ENCODE results near the gene ITGB8. TPM values are rescaled to one million over a fixed set of nuclear protein-coding genes. Genes with fewer than 3 reads are reported as not detected.

The ITGB8 gene
- total and polyA plus RNA-seq, 12 donors = 0.46 to 10.7 (median 2.5) TPM

- Histone ChIP-seq H3K9me3 (no peaks in the 10 kb centered on the region), H3K36me3 (no peaks in the 10 kb centered on the region), H3K27ac (no peak overlapping the region), H3K27me3 (no peaks in the 10 kb centered on the region), H3K4me3 (no peak overlapping the region), H3K4me1 (no peaks in the 10 kb centered on the region)
- ATAC-seq (no peak), DNase-seq (no peak)
- TF ChIP-seq CTCF (IDR thresholded peaks at IDR 0.05) = no peak
- WGBS, 2 donors = 82 to 87% methylated on average over 1 of the region's 1 CpG
- intact Hi-C loops (cut with DNase I) = no loop called here
These were observed 43.7 kb downstream of the ITGB8 start for GRCh38 chr7:20374399-20374798.

- H3K27ac ChIP-seq = no peak overlapping the region
- H3K27me3 ChIP-seq = no peaks in the 10 kb centered on the region
- 86 to 89% methylated on average over 6 of the region's 6 CpGs for WGBS, 2 donors
- TF ChIP-seq CTCF (IDR thresholded peaks at IDR 0.05) = no peak
- H3K9me3 ChIP-seq = no peaks in the 10 kb centered on the region
- DNase-seq (no peak), ATAC-seq (no peak)
- H3K36me3 ChIP-seq = peaks cover 0 to 5% (median 0%) of the 10 kb centered on the region in 9 donors
- no peaks in the 10 kb centered on the region for H3K4me1 ChIP-seq
- no peak overlapping the region for H3K4me3 ChIP-seq
- intact Hi-C loops (cut with DNase I) = no loop called here
These were observed 46.1 kb downstream of the ITGB8 start for GRCh38 chr7:20376796-20377195.

- peaks cover 0 to 17% (median 0%) of the 10 kb centered on the region in 9 donors for H3K36me3 ChIP-seq
- TF ChIP-seq CTCF (IDR thresholded peaks at IDR 0.05) = no peak
- no peaks in the 10 kb centered on the region for H3K4me1 ChIP-seq
- 85 to 87% methylated on average over 17 of the region's 17 CpGs for WGBS, 2 donors
- H3K27me3 ChIP-seq = no peaks in the 10 kb centered on the region
- no peak overlapping the region for H3K4me3 ChIP-seq
- intact Hi-C loops (cut with DNase I) = no loop called here
- ATAC-seq (no peak), DNase-seq (no peak)
- H3K27ac ChIP-seq = no peak overlapping the region
- H3K9me3 ChIP-seq = no peaks in the 10 kb centered on the region
These were observed 50.8 kb downstream of the ITGB8 start for GRCh38 chr7:20381406-20382034.

GRCh38 chr7:20383351-20383750 is 52.7 kb downstream of the ITGB8 start:
- intact Hi-C loops (cut with DNase I) = no loop called here
- Histone ChIP-seq H3K27ac (no peak overlapping the region), H3K4me3 (no peak overlapping the region), H3K4me1 (no peaks in the 10 kb centered on the region), H3K27me3 (no peaks in the 10 kb centered on the region), H3K36me3 (peaks cover 0 to 17% (median 0%) of the 10 kb centered on the region in 9 donors), H3K9me3 (no peaks in the 10 kb centered on the region)
- no peak for ATAC-seq
- no peak for TF ChIP-seq CTCF (IDR thresholded peaks at IDR 0.05)
- DNase-seq = no peak
